ENCODE measurements around the gene LDB3. TPM values are rescaled to one million over a fixed set of nuclear protein-coding genes. Genes with fewer than 3 reads are reported as not detected.

The LDB3 gene
- total and polyA plus RNA-seq, 2 of the 4 experiments (the other 2 are of a cell fraction): 0.36 to 2.6 TPM

- H2AK5ac ChIP-seq (ENCODE audit: low read depth, low read length): no peak overlapping the region
- TF ChIP-seq CHD1 (IDR thresholded peaks at IDR 0.05; ENCODE audit: low read depth, low read length) (no peak), RCOR1 (IDR thresholded peaks at IDR 0.05; ENCODE audit: insufficient replicate concordance, low read length) (no peak), CEBPB (IDR thresholded peaks at IDR 0.05; ENCODE audit: low read depth, low read length) (no peak), NFE2L2 (IDR thresholded peaks at IDR 0.05; ENCODE audit: low read depth, low read length) (no peak), SMC3 (IDR thresholded peaks at IDR 0.05; ENCODE audit: low read depth, low read length) (no peak), RAD21 (IDR thresholded peaks at IDR 0.05; ENCODE audit: low read length) (no peak), MAFK (IDR thresholded peaks at IDR 0.05; ENCODE audit: low read depth, low read length) (no peak)
- TF ChIP-seq, protein P1, sequence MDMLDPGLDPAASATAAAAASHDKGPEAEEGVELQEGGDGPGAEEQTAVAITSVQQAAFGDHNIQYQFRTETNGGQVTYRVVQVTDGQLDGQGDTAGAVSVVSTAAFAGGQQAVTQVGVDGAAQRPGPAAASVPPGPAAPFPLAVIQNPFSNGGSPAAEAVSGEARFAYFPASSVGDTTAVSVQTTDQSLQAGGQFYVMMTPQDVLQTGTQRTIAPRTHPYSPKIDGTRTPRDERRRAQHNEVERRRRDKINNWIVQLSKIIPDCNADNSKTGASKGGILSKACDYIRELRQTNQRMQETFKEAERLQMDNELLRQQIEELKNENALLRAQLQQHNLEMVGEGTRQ (IDR thresholded peaks at IDR 0.05; ENCODE audit: low read depth, low read length): no peak
Measured at GRCh38 chr10:86651631-86652331, 16.5 kb upstream of the LDB3 start.

More at GRCh38 chr10:86651631-86652331, 16.5 kb upstream of the LDB3 start:
- no peak overlapping the region for H3K23ac ChIP-seq (ENCODE audit: low read depth, low read length)
- H4K20me1 ChIP-seq (ENCODE audit: insufficient read depth, low read length): no peaks in the 10 kb centered on the region
- H3K14ac ChIP-seq (replicated peaks; ENCODE audit: low read depth, low read length): no peak overlapping the region
- H3K4me3 ChIP-seq (ENCODE audit: insufficient read depth, low read depth, low read length): no peak overlapping the region
- no peak overlapping the region for H3K4me2 ChIP-seq (ENCODE audit: low read depth, low read length)
- H3K9me3 ChIP-seq (ENCODE audit: control insufficient read depth, insufficient read depth, low read length): no peaks in the 10 kb centered on the region
- H2BK20ac ChIP-seq (ENCODE audit: low read depth, low read length): no peak overlapping the region
- intact Hi-C loops (cut with micrococcal nuclease) (no loop called here), in situ Hi-C loops (cut with MboI; ENCODE audit: low sequenced_read_pairs) (no loop called here), dilution Hi-C loops (cut with HindIII; ENCODE audit: low sequenced_read_pairs, unreplicated experiment) (no loop called here)
- no peak overlapping the region for H2AK9ac ChIP-seq (replicated peaks; ENCODE audit: low read depth, low read length, poor library complexity)
- no peak for DNase-seq
- ATAC-seq (ENCODE audit: low read depth): no peak
- H3K4me1 ChIP-seq (ENCODE audit: control insufficient read depth, insufficient read depth, low read length): peaks cover 11% of the 10 kb centered on the region
- no peak overlapping the region for H2BK5ac ChIP-seq (ENCODE audit: low read depth, low read length, poor library complexity, severe bottlenecking)
- 92% methylated on average over 9 of the region's 16 CpGs; no CpG with 5 or more reads in 1 of the 2 experiments for WGBS, 2 experiments (ENCODE audit: extremely low coverage in 2 of 2, insufficient read length in 1 of 2)
- no peaks in the 10 kb centered on the region; the same call in 1 of the 2 replicates for H3K27me3 ChIP-seq (ENCODE audit: control insufficient read depth, insufficient read depth, low read length)
- no peaks in the 10 kb centered on the region for H3K36me3 ChIP-seq (ENCODE audit: control insufficient read depth, insufficient read depth, low read length)
- H2AFZ ChIP-seq (replicated peaks; ENCODE audit: low read length, poor library complexity): no peak overlapping the region
- H3K9ac ChIP-seq (ENCODE audit: low read depth, low read length): no peak overlapping the region
- H4K5ac ChIP-seq (ENCODE audit: low read depth, low read length): no peak overlapping the region
- CTCF ChIA-PET: interaction anchor here (0.6 kb wide), 1 partner anchor 94 kb away, joined by 3 read pairs; no protein-coding TSS in a partner anchor
- no peak overlapping the region for H4K8ac ChIP-seq (ENCODE audit: low read depth in 2 of 2, low read length in 2 of 2)
- no peak overlapping the region for H2BK15ac ChIP-seq (ENCODE audit: low read depth, low read length)
- H3K4ac ChIP-seq (ENCODE audit: low read depth, low read length): no peak overlapping the region
- H4K91ac ChIP-seq (ENCODE audit: insufficient read depth, low read depth, low read length): no peak overlapping the region
- H3K9me1 ChIP-seq (ENCODE audit: insufficient read depth, low read length): peaks cover 16% of the 10 kb centered on the region
- no TSS peak for BruUV-seq (replicated peaks)
- no peak overlapping the region for H3K27ac ChIP-seq (ENCODE audit: insufficient read depth, low read length)
- no peaks in the 10 kb centered on the region for H3K79me1 ChIP-seq (ENCODE audit: low read depth in 1 of 2, low read length in 2 of 2)
- no peak overlapping the region for H3K18ac ChIP-seq (ENCODE audit: low read depth, low read length)
- POLR2A ChIA-PET (ENCODE audit: unreplicated experiment): no interaction called here
- H3K56ac ChIP-seq (ENCODE audit: extremely low read depth, insufficient read depth, low read length): no peak overlapping the region
- no peak overlapping the region for H2BK120ac ChIP-seq (ENCODE audit: low read depth, low read length)

Measured in IMR-90 (cell line).